ENCODE data around the gene SGSM1.

DNA sequence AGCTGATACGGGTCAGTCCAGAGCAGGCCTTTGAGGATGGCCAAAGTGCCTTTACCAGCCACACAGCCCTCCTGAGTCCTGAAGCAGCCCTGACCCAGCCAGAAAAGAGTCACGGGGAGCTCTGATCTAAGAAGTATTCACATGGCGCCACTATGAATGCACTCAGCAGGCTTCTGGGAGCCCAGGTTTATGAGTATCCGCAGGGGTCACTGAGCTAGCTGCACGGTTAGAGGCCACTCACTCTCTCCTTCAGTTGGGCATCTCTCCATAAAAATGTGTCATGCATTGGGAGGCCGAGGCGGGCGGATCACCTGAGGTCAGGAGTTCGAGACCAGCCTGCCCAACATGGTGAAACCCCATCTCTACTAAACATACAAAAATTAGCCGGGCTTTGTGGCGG lies 156.8 kb downstream of the SGSM1 start:
- TF ChIP-seq POLR2AphosphoS5 (IDR thresholded peaks at IDR 0.05) (no peak), POLR2A (IDR thresholded peaks at IDR 0.05) (no peak)
- TF ChIP-seq, protein P1, sequence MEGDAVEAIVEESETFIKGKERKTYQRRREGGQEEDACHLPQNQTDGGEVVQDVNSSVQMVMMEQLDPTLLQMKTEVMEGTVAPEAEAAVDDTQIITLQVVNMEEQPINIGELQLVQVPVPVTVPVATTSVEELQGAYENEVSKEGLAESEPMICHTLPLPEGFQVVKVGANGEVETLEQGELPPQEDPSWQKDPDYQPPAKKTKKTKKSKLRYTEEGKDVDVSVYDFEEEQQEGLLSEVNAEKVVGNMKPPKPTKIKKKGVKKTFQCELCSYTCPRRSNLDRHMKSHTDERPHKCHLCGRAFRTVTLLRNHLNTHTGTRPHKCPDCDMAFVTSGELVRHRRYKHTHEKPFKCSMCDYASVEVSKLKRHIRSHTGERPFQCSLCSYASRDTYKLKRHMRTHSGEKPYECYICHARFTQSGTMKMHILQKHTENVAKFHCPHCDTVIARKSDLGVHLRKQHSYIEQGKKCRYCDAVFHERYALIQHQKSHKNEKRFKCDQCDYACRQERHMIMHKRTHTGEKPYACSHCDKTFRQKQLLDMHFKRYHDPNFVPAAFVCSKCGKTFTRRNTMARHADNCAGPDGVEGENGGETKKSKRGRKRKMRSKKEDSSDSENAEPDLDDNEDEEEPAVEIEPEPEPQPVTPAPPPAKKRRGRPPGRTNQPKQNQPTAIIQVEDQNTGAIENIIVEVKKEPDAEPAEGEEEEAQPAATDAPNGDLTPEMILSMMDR (IDR thresholded peaks at IDR 0.05 in 8 of 11, conservative IDR thresholded peaks at IDR 0.05 in 3 of 11): no peak
